ENCODE measurements around the gene SERPINB6. TPM values are rescaled to one million over a fixed set of nuclear protein-coding genes. Genes with fewer than 3 reads are reported as not detected.
"Not testable (repeated sequence)": the region's sequence is repeated elsewhere in the genome, so short reads cannot be mapped to it uniquely, and the experiment has no call there.

SERPINB6 gene
- total RNA-seq, 2 experiments from 2014 or later, result 9.1 to 14.3 TPM

DNA sequence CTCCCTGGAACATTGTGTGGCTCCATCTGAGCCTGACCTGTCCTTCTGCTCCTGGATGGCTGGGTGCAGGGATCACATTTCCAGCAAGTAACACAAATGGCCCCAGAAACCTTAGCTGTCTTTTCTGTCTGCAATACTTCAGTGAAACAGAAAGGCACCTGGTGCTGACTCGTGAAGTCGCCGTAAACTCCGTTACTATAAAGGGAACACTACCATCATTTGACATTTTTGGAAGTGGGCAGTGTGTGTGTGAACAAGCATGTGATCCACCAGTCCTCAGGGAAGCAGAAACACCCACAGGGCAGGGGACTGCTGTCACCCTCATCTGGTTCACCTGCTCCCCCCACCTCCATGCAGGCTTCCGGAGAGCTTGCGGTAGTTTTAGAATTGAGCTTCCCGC is 23.9 kb downstream of the SERPINB6 start:
- Mint-ChIP-seq H3K36me3 (ENCODE audit: low read depth) (peaks cover 9% of the 10 kb centered on the region), H3K4me1 (peaks cover 16% of the 10 kb centered on the region), H3K27ac (no peak overlapping the region), H3K4me3 (no peak overlapping the region), H3K27me3 (no peaks in the 10 kb centered on the region), H3K9me3 (peaks cover 2% of the 10 kb centered on the region)
- ChIA-PET CTCF (interaction anchor here (1.5 kb wide), 1 partner anchor 39 kb away, joined by 3 read pairs; no protein-coding TSS in a partner anchor), POLR2A (no interaction called here)
- DNase-seq, result no peak

DNA sequence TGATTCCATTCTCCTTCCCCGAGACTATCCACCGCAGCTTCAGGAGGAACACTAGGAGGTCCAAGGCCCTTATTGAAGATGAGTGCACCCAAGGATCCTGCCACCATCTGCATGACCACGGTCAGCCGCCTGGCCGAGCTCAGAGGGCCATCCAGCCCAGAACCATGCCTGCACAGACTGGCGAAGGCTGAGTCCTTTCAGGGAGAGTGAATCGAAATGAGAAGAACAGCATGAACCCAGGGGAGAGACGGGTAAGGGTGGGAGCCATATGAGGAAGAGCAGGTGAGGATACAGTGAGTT is 26.3 kb downstream of the SERPINB6 start:
- POLR2A ChIA-PET, result no interaction called here

DNA sequence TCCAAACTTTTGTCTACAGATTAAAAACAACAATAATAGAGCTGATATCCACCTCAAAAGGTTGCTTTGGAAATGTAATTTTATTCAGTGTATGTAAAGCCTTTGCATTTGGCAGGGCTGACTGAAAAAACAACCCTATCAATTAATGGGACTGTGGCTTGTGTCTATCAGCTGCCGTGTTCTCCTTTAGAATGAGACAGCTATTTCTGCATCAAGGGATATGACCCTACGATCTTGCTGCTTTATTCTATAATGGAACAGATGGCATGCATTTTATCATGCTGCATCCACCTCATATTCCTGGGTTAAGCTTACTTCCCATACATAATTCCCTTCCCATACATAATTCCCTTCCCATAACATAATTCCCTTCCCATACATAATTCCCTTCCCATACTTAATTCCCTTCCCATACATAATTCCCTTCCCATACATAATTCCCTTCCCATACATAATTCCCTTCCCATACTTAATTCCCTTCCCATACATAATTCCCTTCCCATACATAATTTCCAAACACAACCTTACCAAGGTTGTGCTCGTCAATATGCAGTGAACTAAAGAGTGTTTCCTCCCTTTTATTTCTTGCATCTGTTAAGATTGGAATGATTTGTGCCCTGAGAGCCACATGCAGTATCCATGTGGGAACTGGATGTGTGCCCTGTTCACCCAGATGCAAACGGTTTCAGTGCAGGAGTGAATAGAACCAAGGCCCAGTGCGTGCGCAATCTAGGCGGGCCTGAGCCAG is 26.8 kb downstream of the SERPINB6 start:
- DNase-seq, result no peak
- H3K27ac Mint-ChIP-seq, result no peak overlapping the region
- no peak overlapping the region for H3K4me3 Mint-ChIP-seq
- ChIA-PET POLR2A (no interaction called here), CTCF (interaction anchor here (0.8 to 2.7 kb wide), 3 partner anchors 8 to 10 kb away, joined by 3 to 14 read pairs (median 3); no protein-coding TSS in a partner anchor)
- peaks cover 33% of the 10 kb centered on the region for H3K4me1 Mint-ChIP-seq
- no peaks in the 10 kb centered on the region for H3K27me3 Mint-ChIP-seq
- peaks cover 21% of the 10 kb centered on the region for H3K36me3 Mint-ChIP-seq (ENCODE audit: low read depth)
- H3K9me3 Mint-ChIP-seq, result peaks cover 8% of the 10 kb centered on the region

More for the DNA sequence above, 26.3 kb downstream of the SERPINB6 start:
- Mint-ChIP-seq H3K9me3 (peaks cover 6% of the 10 kb centered on the region), H3K4me3 (no peak overlapping the region), H3K27me3 (no peaks in the 10 kb centered on the region), H3K36me3 (ENCODE audit: low read depth) (peaks cover 17% of the 10 kb centered on the region), H3K4me1 (peaks cover 30% of the 10 kb centered on the region), H3K27ac (no peak overlapping the region)
- no peak for DNase-seq
- CTCF ChIA-PET, result interaction anchor here (0.8 to 1.4 kb wide), 2 partner anchors 10 kb away, joined by 3 read pairs; no protein-coding TSS in a partner anchor

GRCh38 chr6:2943564-2943955 is 27.8 kb downstream of the SERPINB6 start:
- H3K27ac Mint-ChIP-seq, result peak overlapping the region; percentile 79
- CTCF ChIA-PET, result interaction anchor here (1.0 to 2.7 kb wide), 4 partner anchors 8 to 95 kb away, joined by 3 to 14 read pairs (median 4); no protein-coding TSS in a partner anchor

GRCh38 chr6:2942914-2943563 is 28.3 kb downstream of the SERPINB6 start:
- no peaks in the 10 kb centered on the region for H3K27me3 Mint-ChIP-seq
- DNase-seq, result no peak
- peaks cover 15% of the 10 kb centered on the region for H3K9me3 Mint-ChIP-seq
- H3K4me1 Mint-ChIP-seq, result peaks cover 43% of the 10 kb centered on the region
- H3K4me3 Mint-ChIP-seq, result peak overlapping the region; percentile 14
- ChIA-PET POLR2A (no interaction called here), CTCF (interaction anchor here (1.0 to 2.7 kb wide), 4 partner anchors 8 to 96 kb away, joined by 3 to 14 read pairs (median 4); no protein-coding TSS in a partner anchor)
- H3K36me3 Mint-ChIP-seq (ENCODE audit: low read depth), result peaks cover 31% of the 10 kb centered on the region
- H3K27ac Mint-ChIP-seq, result peak overlapping the region; percentile 79

More at GRCh38 chr6:2943564-2943955, 27.8 kb downstream of the SERPINB6 start:
- POLR2A ChIA-PET, result no interaction called here
- H3K4me3 Mint-ChIP-seq, result peak overlapping the region; percentile 14
- no peak for DNase-seq
- peaks cover 10% of the 10 kb centered on the region for H3K9me3 Mint-ChIP-seq
- peaks cover 37% of the 10 kb centered on the region for H3K4me1 Mint-ChIP-seq
- H3K27me3 Mint-ChIP-seq, result no peaks in the 10 kb centered on the region
- peaks cover 27% of the 10 kb centered on the region for H3K36me3 Mint-ChIP-seq (ENCODE audit: low read depth)

GRCh38 chr6:2942116-2942515 is 29.3 kb downstream of the SERPINB6 start:
- Mint-ChIP-seq H3K9me3 (peaks cover 20% of the 10 kb centered on the region), H3K4me1 (peaks cover 51% of the 10 kb centered on the region), H3K36me3 (ENCODE audit: low read depth) (peaks cover 39% of the 10 kb centered on the region)
- DNase-seq, POLR2A ChIA-PET, H3K27me3 Mint-ChIP-seq, H3K27ac Mint-ChIP-seq, H3K4me3 Mint-ChIP-seq: not testable (repeated sequence)
- CTCF ChIA-PET, result interaction anchor here (0.6 to 2.7 kb wide), 3 partner anchors 11 to 97 kb away, joined by 3 to 14 read pairs (median 3); no protein-coding TSS in a partner anchor

DNA sequence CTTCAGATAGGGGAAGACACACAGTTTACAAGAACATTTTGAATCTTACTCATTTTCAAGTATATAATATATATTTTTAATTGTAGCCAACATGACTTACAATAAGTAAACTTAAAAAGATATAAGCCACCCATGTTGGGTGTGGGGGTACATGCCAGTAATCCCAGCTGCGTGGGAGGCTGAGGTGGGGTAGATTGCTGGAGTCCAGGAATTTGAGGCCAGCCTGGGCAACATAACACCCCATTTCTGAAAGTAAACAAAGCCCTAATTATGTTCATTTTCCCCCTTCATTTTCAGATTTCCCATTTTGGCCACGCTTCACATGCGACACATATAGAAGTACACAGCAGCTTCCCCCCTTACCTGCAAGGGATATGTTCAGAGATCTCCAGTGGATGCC is 30.5 kb downstream of the SERPINB6 start:
- Mint-ChIP-seq H3K36me3 (ENCODE audit: low read depth) (peaks cover 49% of the 10 kb centered on the region), H3K9me3 (peaks cover 29% of the 10 kb centered on the region), H3K27me3 (no peaks in the 10 kb centered on the region), H3K4me1 (peaks cover 62% of the 10 kb centered on the region), H3K4me3 (peak overlapping the region; percentile 52), H3K27ac (peak overlapping the region; percentile 86)
- ChIA-PET CTCF (interaction anchor here (0.6 to 1.9 kb wide), 5 partner anchors 11 to 149 kb away, joined by 3 to 9 read pairs (median 4); no protein-coding TSS in a partner anchor), POLR2A (interaction anchor here (0.7 to 1.7 kb wide), 5 partner anchors 46 to 148 kb away, joined by 3 to 7 read pairs (median 4); partner anchors contain the start of gene SERPINB1)
- no peak for DNase-seq

- H3K4me1 Mint-ChIP-seq, result peaks cover 64% of the 10 kb centered on the region
- peak overlapping the region; percentile 75 for H3K4me3 Mint-ChIP-seq
- H3K36me3 Mint-ChIP-seq (ENCODE audit: low read depth), result peaks cover 51% of the 10 kb centered on the region
- peaks cover 32% of the 10 kb centered on the region for H3K9me3 Mint-ChIP-seq
- DNase-seq, result peak; percentile 84
- H3K27ac Mint-ChIP-seq, result peak overlapping the region; percentile 97
- ChIA-PET CTCF (interaction anchor here (0.6 to 1.9 kb wide), 5 partner anchors 8 to 149 kb away, joined by 4 to 9 read pairs (median 5); no protein-coding TSS in a partner anchor), POLR2A (interaction anchor here (0.7 to 1.7 kb wide), 7 partner anchors 47 to 148 kb away, joined by 3 to 7 read pairs (median 4); partner anchors contain the start of gene SERPINB1)
- no peaks in the 10 kb centered on the region for H3K27me3 Mint-ChIP-seq
Measured at GRCh38 chr6:2940010-2940850, 31.1 kb downstream of the SERPINB6 start.

GRCh38 chr6:2939315-2940009 is 31.9 kb downstream of the SERPINB6 start:
- Mint-ChIP-seq H3K9me3 (peaks cover 32% of the 10 kb centered on the region), H3K36me3 (ENCODE audit: low read depth) (peaks cover 50% of the 10 kb centered on the region), H3K4me1 (peaks cover 63% of the 10 kb centered on the region), H3K27ac (peak overlapping the region; percentile 97), H3K27me3 (no peaks in the 10 kb centered on the region), H3K4me3 (no peak overlapping the region)
- ChIA-PET POLR2A (interaction anchor here (0.7 to 1.7 kb wide), 5 partner anchors 50 to 98 kb away, joined by 3 to 7 read pairs (median 4); partner anchors contain the start of gene SERPINB1), CTCF (interaction anchor here (0.9 to 1.9 kb wide), 3 partner anchors 8 to 93 kb away, joined by 5 to 9 read pairs (median 8); no protein-coding TSS in a partner anchor)
- DNase-seq, result no peak

DNA sequence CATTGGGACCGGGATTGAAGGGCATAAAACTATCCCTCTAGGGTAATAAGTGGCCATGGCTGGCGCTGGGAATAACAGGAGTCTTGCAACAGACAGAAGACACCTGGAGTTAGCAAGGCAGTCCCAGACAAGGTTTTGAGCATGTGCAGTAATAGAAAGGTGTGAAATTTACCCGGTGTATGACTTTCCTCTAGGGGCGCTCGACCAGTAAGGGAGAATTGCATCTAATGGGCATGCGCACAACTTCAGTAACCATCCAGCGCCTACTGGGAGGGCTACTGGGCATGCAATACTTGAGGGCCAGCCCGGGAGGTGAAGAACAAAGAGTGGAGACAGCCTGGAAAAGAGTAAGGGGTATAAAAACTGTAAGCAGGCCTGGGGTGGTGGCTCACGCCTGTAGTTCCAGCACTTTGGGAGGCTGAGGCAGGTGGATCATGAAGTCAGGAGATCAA is 32.7 kb downstream of the SERPINB6 start:
- Mint-ChIP-seq H3K9me3 (peaks cover 32% of the 10 kb centered on the region), H3K36me3 (ENCODE audit: low read depth) (peaks cover 50% of the 10 kb centered on the region), H3K4me3 (no peak overlapping the region), H3K4me1 (peaks cover 61% of the 10 kb centered on the region), H3K27me3 (no peaks in the 10 kb centered on the region), H3K27ac (peak overlapping the region; percentile 81)
- DNase-seq, result no peak
- CTCF ChIA-PET, result no interaction called here
- POLR2A ChIA-PET, result no interaction called here

DNA sequence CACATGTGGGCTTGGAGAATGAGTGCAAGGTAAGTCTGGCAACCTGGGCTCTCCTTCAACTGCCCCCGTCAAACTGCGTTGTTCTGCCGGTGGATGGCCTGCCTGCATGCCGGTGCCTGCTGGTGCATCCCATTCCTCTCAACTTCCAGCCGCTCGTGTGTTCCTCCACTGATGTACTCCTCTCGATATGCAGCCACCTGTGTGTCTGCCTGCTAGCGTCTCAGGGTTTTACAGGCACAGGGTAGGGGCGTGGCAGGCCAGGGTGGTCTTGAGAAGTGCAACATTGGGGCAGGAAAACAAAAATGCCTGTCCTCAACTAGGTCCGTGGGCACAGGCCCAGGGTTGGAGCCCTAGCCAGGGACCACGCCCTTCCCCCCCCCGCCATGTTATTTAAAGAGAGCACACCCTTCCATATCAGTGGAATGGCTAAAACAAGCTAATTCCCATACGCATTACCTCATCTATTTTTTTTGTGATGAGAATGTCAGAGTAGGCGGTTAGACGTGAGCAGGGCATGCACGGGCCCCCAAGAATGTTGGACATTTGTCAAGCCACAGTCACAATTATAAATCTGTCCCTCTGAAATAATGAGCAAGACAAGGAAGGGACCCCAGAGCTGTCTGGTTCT is 33.2 kb downstream of the SERPINB6 start:
- Mint-ChIP-seq H3K27me3 (no peaks in the 10 kb centered on the region), H3K4me1 (peaks cover 57% of the 10 kb centered on the region), H3K36me3 (ENCODE audit: low read depth) (peaks cover 50% of the 10 kb centered on the region), H3K27ac (peak overlapping the region; percentile 81), H3K9me3 (peaks cover 32% of the 10 kb centered on the region), H3K4me3 (no peak overlapping the region)
- POLR2A ChIA-PET, result no interaction called here
- CTCF ChIA-PET, result interaction anchor here (0.6 kb wide), 2 partner anchors 110 to 118 kb away, joined by 3 read pairs; no protein-coding TSS in a partner anchor
- DNase-seq, result no peak
